ENCODE measurements around the gene KRTAP20-1.

- TF ChIP-seq CTCF (conservative IDR thresholded peaks at IDR 0.05 in 1 of 2, IDR thresholded peaks at IDR 0.05 in 1 of 2; ENCODE audit: extremely low read depth in 1 of 2, insufficient read depth in 1 of 2, low read depth in 1 of 2, low read length in 2 of 2) (no peak), EZH2 (IDR thresholded peaks at IDR 0.05; ENCODE audit: borderline replicate concordance, low read length) (no peak)
Measured at GRCh38 chr21:30582870-30583269, 33.4 kb upstream of the KRTAP20-1 start.

Measured in mammary epithelial cell (primary cell).